HepG2 (cell line): Measurements from ENCODE around the gene DIS3L2. TPM values are rescaled to one million over a fixed set of nuclear protein-coding genes. Genes with fewer than 3 reads are reported as not detected.

Experiments used
- ATAC-seq: fragments of 200-7000 bp; cut with Tn5 transposase; 3 replicates; pipeline ENCODE4 v1.9.1; 2020; ENCODE audit warnings: mild to moderate bottlenecking, moderate library complexity
- BruUV-seq: library from RNA; stranded (reverse); fragments of 400-500 nt; replicated peaks from 2 replicates; lab custom pipeline; 2021; lab: Mats Ljungman, UMichigan
- CTCF ChIA-PET: fragments of 300-600 bp; formaldehyde crosslinking; extraction: SDS; loops from one replicate; lab custom pipeline; 2021; ENCODE audit warnings: low total read pairs, inconsistent platforms, low intra/inter-chr PET ratio; lab: Yijun Ruan, JAX
- POLR2A ChIA-PET: fragments of 350-600 bp; sonication (Branson Sonifier 250); formaldehyde crosslinking; loops from one replicate; lab custom pipeline; 2020; ENCODE audit warnings: antibody characterized with exemption, inconsistent platforms; lab: Yijun Ruan, JAX
- DNase-seq: peaks from one replicate; pipeline ENCODE4 v3.0.0-alpha.2; 2015; ENCODE audit warnings: low spot score
- FAIRE-seq: peaks from 3 replicates; lab custom pipeline; 2011; peaks lifted over from hg19 to GRCh38; lab: Jason Lieb, UNC
- H2AFZ ChIP-seq: one replicate; pipeline ENCODE4 v1.6.1; 2011; ENCODE audit warnings: low read length, inconsistent platforms
- H3K27ac ChIP-seq: fragments of 300-600 bp; 3 replicates; pipeline ENCODE4 v1.8.0; 2011; ENCODE audit warnings: mixed run types, mild to moderate bottlenecking, mixed read lengths, low read length, inconsistent platforms; ENCODE audit not compliant: insufficient read depth; ENCODE audit errors: extremely low read length
- H3K27me3 ChIP-seq, 2 experiments: fragments of 200-600 bp in 1 of 2; 2 replicates in 1 of 2; 3 replicates in 1 of 2; pipeline versions ENCODE4 v1.6.0 to v1.8.0; 2011; ENCODE audit warnings: low read length in 2 of 2, mild to moderate bottlenecking in 2 of 2, moderate library complexity in 2 of 2, inconsistent platforms in 1 of 2; ENCODE audit not compliant: insufficient read depth in 2 of 2, control insufficient read depth in 1 of 2
- H3K36me3 ChIP-seq, 2 experiments: fragments of 200-600 bp in 1 of 2; replicated peaks in 1 of 2; 2 replicates in 1 of 2; 3 replicates in 1 of 2; pipeline versions ENCODE4 v1.5.1 to v1.8.0; 2011; ENCODE audit warnings: low read length in 2 of 2, inconsistent platforms in 1 of 2; ENCODE audit not compliant: insufficient read depth in 2 of 2, control insufficient read depth in 1 of 2
- H3K4me1 ChIP-seq: 2 replicates; pipeline ENCODE4 v1.5.1; 2012; ENCODE audit warnings: low read length, inconsistent platforms; ENCODE audit not compliant: insufficient read depth
- H3K4me2 ChIP-seq: 2 replicates; pipeline ENCODE4 v1.6.0; 2011; ENCODE audit warnings: low read depth, low read length, inconsistent platforms
- H3K4me3 ChIP-seq, 3 experiments: fragments of 200-600 bp in 1 of 3; sonication (generic), shearing (Covaris generic) in 1 of 3; replicated peaks in 1 of 3; 2 replicates each; pipeline ENCODE4 v1.5.1; 2011 to 2016; ENCODE audit warnings: low read length in 3 of 3, inconsistent platforms in 2 of 3, low read depth in 2 of 3, mild to moderate bottlenecking in 2 of 3, control low read depth in 1 of 3, mixed read lengths in 1 of 3; ENCODE audit not compliant: insufficient read depth in 1 of 3
- H3K79me2 ChIP-seq: one replicate; pipeline ENCODE4 v1.6.1; 2011; ENCODE audit warnings: low read length, inconsistent platforms; ENCODE audit not compliant: insufficient read depth
- H3K9ac ChIP-seq: 2 replicates; pipeline ENCODE4 v1.6.0; 2011; ENCODE audit warnings: mild to moderate bottlenecking, low read depth, low read length, inconsistent platforms; ENCODE audit not compliant: insufficient read depth
- H3K9me3 ChIP-seq: 2 replicates; pipeline ENCODE4 v1.5.1; 2012; ENCODE audit warnings: mild to moderate bottlenecking, low read length
- H4K20me1 ChIP-seq: 2 replicates; pipeline ENCODE4 v1.6.0; 2011; ENCODE audit warnings: inconsistent platforms, mild to moderate bottlenecking, low read length, moderate library complexity; ENCODE audit not compliant: insufficient read depth
- CHCHD3 ChIP-seq: sonication (generic); formaldehyde crosslinking; IDR thresholded peaks from 2 replicates; pipeline ENCODE4 v1.8.0; 2022; ENCODE audit warnings: mild to moderate bottlenecking, missing genetic modification reagents, moderate library complexity
- CTCF ChIP-seq: sonication (generic); formaldehyde crosslinking; IDR thresholded peaks from 2 replicates; pipeline ENCODE4 v1.5.0; 2020; ENCODE audit warnings: mild to moderate bottlenecking, missing genetic modification reagents, moderate library complexity
- DMAP1 ChIP-seq: IDR thresholded peaks from 2 replicates; pipeline ENCODE4 v1.6.1; 2016
- GZF1 ChIP-seq: sonication (generic); formaldehyde crosslinking; IDR thresholded peaks from 2 replicates; pipeline ENCODE4 v1.5.1; 2020; ENCODE audit warnings: mild to moderate bottlenecking, missing genetic modification reagents
- HIVEP1 ChIP-seq: sonication (generic); formaldehyde crosslinking; IDR thresholded peaks from 2 replicates; pipeline ENCODE4 v1.4.0; 2020; ENCODE audit warnings: mild to moderate bottlenecking, missing genetic modification reagents
- HOXA5 ChIP-seq: sonication (generic); formaldehyde crosslinking; IDR thresholded peaks from 2 replicates; pipeline ENCODE4 v1.4.0; 2020; ENCODE audit warnings: missing genetic modification reagents
- KDM1A ChIP-seq: IDR thresholded peaks from 2 replicates; pipeline ENCODE4 v1.6.1; 2016; ENCODE audit warnings: missing compliant biosample characterization
- RARA ChIP-seq: IDR thresholded peaks from 2 replicates; pipeline ENCODE4 v1.6.1; 2016; ENCODE audit warnings: missing genetic modification reagents, missing compliant biosample characterization
- SRSF4 ChIP-seq: fragments of 200-400 bp; formaldehyde crosslinking; IDR thresholded peaks from one replicate; pipeline ENCODE4 v1.6.1; 2018; ENCODE audit warnings: mild to moderate bottlenecking, low read depth, low read length, moderate library complexity; ENCODE audit not compliant: poor library complexity, severe bottlenecking
- U2AF2 ChIP-seq: fragments of 200-400 bp; formaldehyde crosslinking; IDR thresholded peaks from 2 replicates; pipeline ENCODE4 v1.6.1; 2017; ENCODE audit warnings: low read depth, mild to moderate bottlenecking, low read length
- ZNF557 ChIP-seq: sonication (generic); formaldehyde crosslinking; IDR thresholded peaks from 2 replicates; pipeline ENCODE4 v1.4.0; 2020; ENCODE audit warnings: missing genetic modification reagents
- ZNF674 ChIP-seq: sonication (generic); formaldehyde crosslinking; IDR thresholded peaks from 2 replicates; pipeline ENCODE4 v1.5.0; 2020; ENCODE audit warnings: low read depth, mild to moderate bottlenecking, missing genetic modification reagents
- WGBS: methylation state at CpG from one replicate; pipeline ENCODE4 v1.1.6; 2017; ENCODE audit warnings: low lambda C conversion rate; 5-methylcytosine and 5-hydroxymethylcytosine counted together
- in situ Hi-C: cut with HindIII; loops from 2 replicates; pipeline ENCODE4 v1.10.0; 2017; ENCODE audit warnings: low pct_unique_long_range_greater_than_20kb; ENCODE audit not compliant: extremely low pct_ligation_motif_present
- intact Hi-C: fragments of 100-400 bp; cut with micrococcal nuclease; formaldehyde crosslinking; loops from one replicate; pipeline ENCODE4 v1.10.0; 2022; ENCODE audit not compliant: unreplicated experiment
- polyA plus RNA-seq, 8 experiments: library from polyadenylated mRNA; depleted of rRNA in 3 of 8; stranded (reverse) in 7 of 8; unstranded in 1 of 8; fragments of >200 nt; fragmentation: Illumina TruSeq in 4 of 8; extraction: Trizol in 4 of 8; gene quantifications; 2 replicates each; pipeline versions ENCODE4 v1.2.1 to v1.2.3, GENCODE V29; 2011 to 2016; ENCODE audit warnings: low read depth in 4 of 8, missing spikeins in 1 of 8, mixed read lengths in 1 of 8; ENCODE audit not compliant: insufficient read depth in 1 of 8
- total RNA-seq, 5 experiments: library from RNA; depleted of rRNA; stranded (reverse); fragments of >200 nt; fragmentation: Illumina TruSeq; extraction: Trizol; gene quantifications; 2 replicates each; pipeline ENCODE4 v1.2.3, GENCODE V29; 2016; ENCODE audit warnings: low read depth in 1 of 5

The DIS3L2 gene
- total and polyA plus RNA-seq, 2 of the 13 experiments (the other 11 are each of a cell fraction or from before 2014, with no cell fraction given): 7.0 to 23.9 TPM

- H3K9ac ChIP-seq: no peak overlapping the region
- ChIA-PET CTCF (interaction anchor here (1.7 kb wide), 1 partner anchor 36 kb away, joined by 14 read pairs; no protein-coding TSS in a partner anchor), POLR2A (no interaction called here)
- H3K27ac ChIP-seq: no peak overlapping the region
- DNase-seq (no peak), ATAC-seq (no peak), FAIRE-seq (no peak)
- no peak overlapping the region for H3K4me3 ChIP-seq
- no peak for TF ChIP-seq CHCHD3 (CRISPR knock-in tag)
- TF ChIP-seq RARA (CRISPR knock-in tag): peak; percentile 64
- TF ChIP-seq DMAP1 (CRISPR knock-in tag): no peak
- peaks cover 4% of the 10 kb centered on the region; the same call in 1 of the 2 replicates for H3K4me1 ChIP-seq
- no TSS peak for BruUV-seq
- no peak overlapping the region for H2AFZ ChIP-seq
- no peaks in the 10 kb centered on the region for H3K79me2 ChIP-seq
- H3K27me3 ChIP-seq: no peaks in the 10 kb centered on the region
- no peaks in the 10 kb centered on the region for H4K20me1 ChIP-seq
- H3K4me2 ChIP-seq: no peak overlapping the region
- intact Hi-C loops (no loop called here), in situ Hi-C loops (no loop called here)
- peaks cover 0 to 8% of the 10 kb centered on the region in 2 experiments; a peak in 1 of 5 replicates for H3K36me3 ChIP-seq
- H3K9me3 ChIP-seq: no peaks in the 10 kb centered on the region
- WGBS: 87% methylated on average over 2 of the region's 2 CpGs
Measured at GRCh38 chr2:232291343-232291742, 329.8 kb downstream of the DIS3L2 start.

- DNase-seq (peak; percentile 58), ATAC-seq (peak; percentile 90), FAIRE-seq (peak; percentile 84)
- Histone ChIP-seq H4K20me1 (no peaks in the 10 kb centered on the region), H3K27me3 (no peaks in the 10 kb centered on the region), H3K27ac (no peak overlapping the region), H3K9me3 (no peaks in the 10 kb centered on the region), H3K79me2 (no peaks in the 10 kb centered on the region), H3K9ac (no peak overlapping the region), H2AFZ (no peak overlapping the region), H3K4me2 (no peak overlapping the region), H3K4me3 (no peak overlapping the region), H3K36me3 (peaks cover 0 to 8% of the 10 kb centered on the region in 2 experiments; a peak in 1 of 5 replicates), H3K4me1 (peaks cover 4% of the 10 kb centered on the region; the same call in 1 of the 2 replicates)
- ChIA-PET CTCF (interaction anchor here (1.0 to 2.2 kb wide), 3 partner anchors 34 to 386 kb away, joined by 3 to 14 read pairs (median 8); no protein-coding TSS in a partner anchor), POLR2A (no interaction called here)
- 79% methylated on average over 9 of the region's 9 CpGs for WGBS
- in situ Hi-C loops (no loop called here), intact Hi-C loops (loop anchor here (1.0 kb wide), 2 partner anchors 175 to 386 kb away; no protein-coding TSS in a partner anchor)
- no TSS peak for BruUV-seq
- TF ChIP-seq HIVEP1 (CRISPR knock-in tag) (peak; percentile 41; the same call in 1 of the 2 replicates), CTCF (CRISPR knock-in tag) (peak; percentile 76), SRSF4 (no peak), GZF1 (CRISPR knock-in tag) (no peak), ZNF557 (CRISPR knock-in tag) (no peak), ZNF674 (no peak), KDM1A (CRISPR knock-in tag) (no peak), HOXA5 (CRISPR knock-in tag) (no peak), U2AF2 (no peak)
Measured at GRCh38 chr2:232292395-232293154, 331.1 kb downstream of the DIS3L2 start.
